ENCODE results near the gene MSX2.

GRCh38 chr5:174773371-174773770 is 49.0 kb downstream of the MSX2 start:
- TF ChIP-seq, protein P1, sequence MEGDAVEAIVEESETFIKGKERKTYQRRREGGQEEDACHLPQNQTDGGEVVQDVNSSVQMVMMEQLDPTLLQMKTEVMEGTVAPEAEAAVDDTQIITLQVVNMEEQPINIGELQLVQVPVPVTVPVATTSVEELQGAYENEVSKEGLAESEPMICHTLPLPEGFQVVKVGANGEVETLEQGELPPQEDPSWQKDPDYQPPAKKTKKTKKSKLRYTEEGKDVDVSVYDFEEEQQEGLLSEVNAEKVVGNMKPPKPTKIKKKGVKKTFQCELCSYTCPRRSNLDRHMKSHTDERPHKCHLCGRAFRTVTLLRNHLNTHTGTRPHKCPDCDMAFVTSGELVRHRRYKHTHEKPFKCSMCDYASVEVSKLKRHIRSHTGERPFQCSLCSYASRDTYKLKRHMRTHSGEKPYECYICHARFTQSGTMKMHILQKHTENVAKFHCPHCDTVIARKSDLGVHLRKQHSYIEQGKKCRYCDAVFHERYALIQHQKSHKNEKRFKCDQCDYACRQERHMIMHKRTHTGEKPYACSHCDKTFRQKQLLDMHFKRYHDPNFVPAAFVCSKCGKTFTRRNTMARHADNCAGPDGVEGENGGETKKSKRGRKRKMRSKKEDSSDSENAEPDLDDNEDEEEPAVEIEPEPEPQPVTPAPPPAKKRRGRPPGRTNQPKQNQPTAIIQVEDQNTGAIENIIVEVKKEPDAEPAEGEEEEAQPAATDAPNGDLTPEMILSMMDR (IDR thresholded peaks at IDR 0.05; ENCODE audit: low read depth, low read length) = no peak
- TF ChIP-seq POLR2A (IDR thresholded peaks at IDR 0.05; ENCODE audit: extremely low read depth, insufficient read length) = no peak

All from NB4 (cell line).